ENCODE measurements around the gene SMTNL1. TPM values are rescaled to one million over a fixed set of nuclear protein-coding genes. Genes with fewer than 3 reads are reported as not detected.
A peak's percentile ranks its signal among the peaks of the same experiment; 100 is the strongest.
"Not testable (repeated sequence)": the region's sequence is repeated elsewhere in the genome, so short reads cannot be mapped to it uniquely, and the experiment has no call there.

Gene SMTNL1
- polyA plus RNA-seq, 4 donors = 0.11 to 0.46 (median 0.22) TPM

DNA sequence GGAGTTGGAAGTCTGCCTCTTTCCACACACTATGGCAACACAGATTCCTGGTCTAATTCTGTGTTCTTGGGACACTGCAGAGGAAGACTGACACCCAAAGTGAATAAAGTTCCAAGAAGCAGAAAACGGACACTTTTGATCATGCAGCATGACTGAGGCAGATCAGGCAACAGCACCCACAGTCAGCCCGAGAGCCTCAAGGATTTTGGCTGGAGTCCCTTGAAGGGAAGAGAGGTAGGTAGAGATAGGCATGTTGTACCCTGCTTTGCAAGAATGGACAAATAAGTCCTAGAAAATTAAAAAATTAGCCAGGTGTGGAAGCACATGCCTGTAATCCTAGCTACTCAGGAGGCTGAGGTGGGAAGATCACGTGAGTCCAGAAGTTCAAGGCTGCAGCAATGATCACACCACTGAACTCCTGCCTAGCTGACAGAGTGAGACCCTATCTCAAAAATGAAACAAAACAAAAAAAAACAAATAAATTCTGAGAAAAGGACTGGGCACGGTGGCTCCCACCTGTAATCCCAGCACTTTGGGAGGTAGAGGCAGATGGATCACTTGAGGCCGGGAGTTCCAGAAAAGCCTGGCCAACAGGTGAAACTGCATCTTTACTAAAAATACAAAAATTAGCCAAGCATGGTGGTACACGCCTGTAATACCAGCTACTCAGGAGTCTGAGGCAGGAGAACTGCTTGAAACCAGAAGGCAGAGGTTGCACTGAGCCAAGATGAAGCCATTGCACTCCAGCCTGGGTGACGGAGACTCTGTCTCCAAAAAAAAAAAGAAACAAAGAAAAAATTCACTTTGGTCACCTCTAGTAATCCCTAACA lies 28.8 kb upstream of the SMTNL1 start:
- no peak for DNase-seq (ENCODE audit: low read depth in 4 of 4, low spot score in 2 of 4)

GRCh38 chr11:57511741-57512430 lies 25.5 kb upstream of the SMTNL1 start:
- DNase-seq (ENCODE audit: low read depth in 4 of 4, low spot score in 2 of 4) = no peak

DNA sequence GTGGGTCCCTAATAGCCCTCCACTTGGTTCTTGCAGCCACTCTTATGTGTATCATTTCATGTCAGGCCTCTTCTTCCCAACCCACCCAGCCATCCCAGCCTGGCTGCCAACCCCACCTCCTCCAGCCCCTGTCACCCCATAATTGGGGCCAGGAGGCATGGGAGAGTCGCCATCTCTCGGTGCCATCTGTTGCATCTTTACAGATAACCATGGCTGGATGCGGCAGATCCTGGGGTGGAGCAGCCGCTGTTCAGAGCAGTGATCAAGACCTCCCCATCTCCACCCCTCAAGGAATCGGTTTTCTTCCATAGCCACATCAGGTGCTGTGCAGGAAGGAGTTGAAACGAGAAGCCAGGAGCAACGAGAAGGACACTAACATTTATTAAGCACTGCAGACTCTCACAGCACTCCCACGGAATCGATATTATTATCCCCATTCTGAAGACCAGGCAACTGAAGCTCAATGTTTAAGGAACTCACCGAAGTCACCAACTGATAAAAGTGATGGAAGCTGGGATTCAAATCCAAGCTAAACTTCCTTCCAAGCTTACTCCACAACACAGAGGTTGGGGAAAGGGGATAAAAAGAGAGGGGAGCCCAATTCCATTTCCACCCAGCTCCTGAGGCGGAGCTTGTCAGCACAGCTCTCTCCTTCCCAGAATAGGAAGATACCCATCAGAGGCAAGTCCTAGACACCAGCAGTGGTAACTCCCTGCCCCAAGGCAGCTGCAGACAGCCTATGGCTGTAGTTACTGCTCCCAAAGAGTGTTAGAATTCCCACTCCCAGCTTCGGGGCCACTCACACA lies 24.5 kb upstream of the SMTNL1 start:
- no peak for DNase-seq (ENCODE audit: low read depth in 4 of 4, low spot score in 2 of 4)

GRCh38 chr11:57513452-57513795 lies 24.0 kb upstream of the SMTNL1 start:
- no peak for DNase-seq (ENCODE audit: low read depth in 4 of 4, low spot score in 2 of 4)

GRCh38 chr11:57513911-57514537 lies 23.4 kb upstream of the SMTNL1 start:
- no peak for DNase-seq (ENCODE audit: low read depth in 4 of 4, low spot score in 2 of 4)

- no peak for DNase-seq (ENCODE audit: low read depth in 4 of 4, low spot score in 2 of 4)
Measured at GRCh38 chr11:57514538-57515331, 22.7 kb upstream of the SMTNL1 start.

DNA sequence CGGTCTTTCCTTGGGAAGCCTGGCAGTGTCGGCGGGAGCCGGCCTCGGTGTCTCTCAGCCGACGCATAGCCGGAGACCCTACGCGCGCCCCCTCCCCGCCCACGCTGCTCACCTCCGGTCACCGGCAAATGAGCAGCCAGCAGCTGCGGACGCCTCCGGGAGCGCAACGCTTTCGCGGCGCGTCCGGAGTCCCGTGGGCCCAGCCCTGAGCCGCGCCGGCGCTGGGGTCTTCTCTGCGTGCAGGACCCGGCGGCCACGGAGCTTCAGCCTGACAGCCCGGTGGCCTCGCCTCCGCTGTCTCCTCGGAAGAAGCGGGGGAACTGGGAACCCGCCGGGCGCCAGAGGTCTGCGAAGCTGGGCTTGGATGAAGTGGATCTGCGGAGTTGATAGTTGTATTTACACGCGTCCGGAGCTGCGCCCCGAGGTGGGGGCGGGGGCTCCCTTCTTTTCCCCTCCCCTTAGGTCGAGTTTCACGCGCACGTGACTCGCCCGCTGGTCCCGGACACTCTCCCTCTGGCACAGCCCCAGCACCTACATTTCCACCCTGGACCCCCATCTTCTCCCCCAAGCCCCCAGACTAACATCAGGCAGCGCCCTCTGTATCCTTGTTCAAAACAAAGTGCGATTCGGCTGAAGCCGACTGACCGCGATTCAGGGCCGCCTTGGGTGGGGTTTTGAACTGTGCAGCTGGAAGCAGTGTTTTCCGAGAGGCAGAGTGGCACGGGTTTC lies 21.9 kb upstream of the SMTNL1 start, which contains the start of gene SLC43A1:
TSS of gene SLC43A1 (minus strand) at position 371 of the 729 bp plus-strand sequence. CDS start 1,591 bp downstream, outside the sequence.
- DNase-seq (ENCODE audit: low read depth in 4 of 4, low spot score in 2 of 4) = peak in 1 of 4 donors; percentile 48

GRCh38 chr11:57516061-57516443 lies 21.3 kb upstream of the SMTNL1 start:
- no peak for DNase-seq (ENCODE audit: low read depth in 4 of 4, low spot score in 2 of 4)

GRCh38 chr11:57521116-57521515 lies 16.3 kb upstream of the SMTNL1 start:
- no peak for DNase-seq (ENCODE audit: low read depth in 4 of 4, low spot score in 2 of 4)

DNA sequence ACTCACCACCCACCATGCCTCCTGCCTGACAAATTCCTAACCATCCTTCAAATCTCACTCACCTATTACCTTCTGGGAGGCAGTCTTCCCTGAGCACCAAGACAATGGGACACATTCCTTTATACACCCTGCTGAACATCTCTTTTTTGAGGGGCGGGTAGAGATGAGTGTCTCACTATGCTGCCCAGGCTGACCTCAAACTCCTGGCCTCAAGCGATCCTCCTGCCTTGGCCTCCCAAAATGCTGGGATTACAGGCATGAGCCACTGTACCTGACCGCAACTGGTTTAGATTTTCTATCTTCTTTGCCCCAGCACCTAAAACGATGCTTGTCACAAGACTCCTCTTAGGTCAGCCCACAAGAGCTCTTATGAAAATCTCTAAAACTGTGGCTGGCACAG lies 14.0 kb upstream of the SMTNL1 start:
- DNase-seq (ENCODE audit: low read depth in 4 of 4, low spot score in 2 of 4) = no peak

DNA sequence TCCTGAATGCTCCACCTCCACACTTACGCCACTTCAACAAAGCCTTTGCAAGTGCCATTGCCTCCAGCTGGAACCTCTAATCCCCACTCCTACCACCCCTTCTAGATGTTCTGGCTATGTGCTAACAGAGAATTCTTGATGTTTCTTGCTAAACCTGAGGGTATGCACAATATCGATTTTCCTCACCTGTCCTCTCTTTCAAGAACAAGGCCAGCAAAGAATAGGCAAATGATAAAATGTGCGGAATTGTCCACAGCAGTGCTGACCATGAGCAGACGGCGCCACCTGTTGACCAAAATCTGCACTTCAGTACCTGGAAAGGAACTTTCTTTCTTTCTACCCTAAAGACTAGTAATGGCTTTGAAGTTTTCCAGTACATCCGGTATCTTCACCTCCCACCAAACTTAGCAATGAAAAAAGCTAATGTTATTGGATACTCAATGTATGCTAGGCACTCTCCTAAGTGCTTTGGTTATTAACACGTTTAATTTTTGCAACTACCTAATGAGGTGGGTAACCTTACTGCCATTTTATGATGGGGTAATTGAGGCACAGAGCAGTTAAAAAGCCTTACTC lies 10.3 kb upstream of the SMTNL1 start:
- no peak for DNase-seq (ENCODE audit: low read depth in 4 of 4, low spot score in 2 of 4)

DNA sequence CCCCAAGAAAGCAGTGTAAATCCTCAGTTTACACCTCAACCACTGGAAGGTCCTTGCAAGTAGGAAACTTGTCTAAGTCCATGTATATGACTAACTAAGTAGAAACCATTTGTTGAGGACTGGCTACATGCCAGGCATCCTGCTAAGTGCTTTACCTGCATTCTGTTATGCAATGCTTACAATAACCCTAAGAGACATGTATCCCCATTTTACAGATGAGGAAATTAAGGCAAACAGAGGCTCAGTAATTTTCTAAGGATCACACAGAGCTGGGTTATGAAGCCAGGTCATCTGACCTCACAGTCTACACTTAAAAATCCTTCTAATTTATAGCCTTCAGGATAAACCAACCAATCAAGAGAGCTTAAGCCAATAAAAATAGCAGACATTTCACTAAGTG lies 8.4 kb upstream of the SMTNL1 start:
- DNase-seq (ENCODE audit: low read depth in 4 of 4, low spot score in 2 of 4) = no peak

DNA sequence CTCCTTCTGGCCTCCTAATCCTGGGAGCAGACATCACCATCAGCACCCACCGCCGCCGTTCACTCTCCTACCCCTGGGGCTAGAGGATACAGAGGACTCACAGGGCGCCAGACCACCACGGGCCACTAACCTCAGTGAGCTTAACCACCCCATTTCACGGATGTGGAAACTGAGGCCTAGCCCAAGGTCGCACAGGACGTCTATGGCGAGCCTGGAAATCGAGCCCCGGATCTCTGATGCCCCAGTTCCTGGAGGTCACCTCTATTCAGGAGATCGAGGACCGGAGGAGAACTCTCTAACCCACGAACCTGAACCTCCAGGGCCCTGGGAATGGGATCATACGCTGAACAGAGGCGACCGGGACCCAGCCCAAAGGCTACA lies 7.2 kb upstream of the SMTNL1 start:
- DNase-seq (ENCODE audit: low read depth in 4 of 4, low spot score in 2 of 4) = no peak

DNA sequence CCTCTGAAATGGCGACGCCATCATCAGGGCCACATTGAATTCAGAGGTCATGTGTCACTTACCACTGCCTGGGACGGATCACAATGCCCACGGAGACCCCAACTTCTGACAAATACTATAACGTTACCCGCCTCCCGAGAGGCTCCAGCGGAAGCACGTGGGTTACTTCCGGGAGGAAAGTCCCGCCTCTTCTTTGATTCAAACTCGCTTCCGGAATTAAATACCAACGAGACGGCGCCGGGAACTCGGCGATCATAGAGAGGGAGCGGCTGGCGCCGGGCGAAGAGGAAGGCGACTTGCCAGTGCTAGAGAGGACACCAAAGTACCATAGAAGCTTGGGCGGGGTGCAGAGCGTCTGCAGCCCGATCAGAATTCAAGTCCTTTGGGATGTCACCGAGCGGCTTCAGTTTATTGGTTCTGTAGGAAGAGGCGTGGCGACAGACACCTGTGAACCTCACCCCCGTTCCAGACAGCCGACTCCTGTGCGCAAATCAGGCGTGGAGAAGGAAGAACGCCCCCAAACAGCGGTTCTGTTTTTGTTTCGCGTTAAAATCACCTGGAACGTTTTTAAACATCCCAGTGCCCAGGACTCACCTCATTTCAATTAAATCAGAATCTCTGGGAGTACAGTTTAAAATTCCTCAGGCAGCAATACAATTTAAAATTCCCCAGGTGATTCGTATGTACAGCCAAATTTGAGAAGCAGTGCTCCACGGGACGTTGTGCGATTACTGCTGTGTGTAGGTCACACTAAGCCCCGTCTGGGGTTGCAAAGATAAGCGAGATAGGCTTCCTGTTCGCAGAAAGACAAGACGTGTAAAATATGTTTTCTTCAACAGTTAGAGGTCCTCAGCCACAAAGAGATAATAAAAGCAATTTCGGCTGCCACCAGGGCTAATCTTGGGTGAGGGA lies 6.5 kb upstream of the SMTNL1 start, which contains the start of gene TIMM10:
TSS of gene TIMM10 (minus strand) at position 159 of the 912 bp plus-strand sequence. CDS start 565 bp downstream, outside the sequence.
- peak; percentile 78 to 91 (median 86) for DNase-seq (ENCODE audit: low read depth in 4 of 4, low spot score in 2 of 4)

GRCh38 chr11:57534449-57534848 lies 2.9 kb upstream of the SMTNL1 start:
- DNase-seq (ENCODE audit: low read depth in 4 of 4, low spot score in 2 of 4) = not testable (repeated sequence)

DNA sequence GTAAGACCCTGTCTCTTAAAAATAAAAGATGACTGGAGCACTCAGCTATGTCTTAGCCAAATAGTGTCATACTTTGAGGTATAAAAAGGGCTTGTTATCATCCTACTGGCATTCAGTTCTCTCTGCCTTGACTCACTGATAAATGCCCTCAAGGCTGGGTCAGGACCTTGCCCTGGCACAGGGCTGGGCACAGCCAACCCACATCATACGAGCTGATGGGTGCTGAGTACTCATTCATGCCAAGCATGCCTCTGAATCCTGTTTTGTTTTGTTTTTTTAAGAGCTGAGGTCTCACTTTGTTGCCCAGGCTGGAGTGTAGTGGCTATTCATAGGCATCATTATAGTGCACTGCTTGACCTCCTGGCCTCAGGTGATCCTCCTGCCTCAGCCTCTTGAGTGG lies 1.9 kb downstream of the SMTNL1 start:
- no peak for DNase-seq (ENCODE audit: low read depth in 4 of 4, low spot score in 2 of 4)

DNA sequence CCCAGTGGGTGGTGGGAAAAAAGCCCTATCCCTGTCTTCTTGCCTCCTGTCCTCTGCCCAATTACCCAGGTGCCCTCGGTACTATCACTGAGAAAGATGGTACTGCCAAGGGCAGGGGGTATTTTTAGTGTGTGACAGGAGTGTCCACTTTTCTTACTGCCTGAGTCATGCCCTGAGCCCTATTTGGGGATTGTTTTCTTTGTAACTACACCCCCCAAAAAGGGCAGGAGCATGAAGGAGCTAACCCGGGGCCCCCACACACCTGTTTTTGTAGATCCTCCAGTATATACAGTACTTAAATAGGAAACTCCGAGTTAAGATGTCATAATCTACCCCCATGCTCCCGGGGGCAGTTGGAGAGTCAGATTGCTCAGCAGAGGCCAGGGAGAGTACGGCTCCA lies 3.8 kb downstream of the SMTNL1 start:
- no peak for DNase-seq (ENCODE audit: low read depth in 4 of 4, low spot score in 2 of 4)

DNA sequence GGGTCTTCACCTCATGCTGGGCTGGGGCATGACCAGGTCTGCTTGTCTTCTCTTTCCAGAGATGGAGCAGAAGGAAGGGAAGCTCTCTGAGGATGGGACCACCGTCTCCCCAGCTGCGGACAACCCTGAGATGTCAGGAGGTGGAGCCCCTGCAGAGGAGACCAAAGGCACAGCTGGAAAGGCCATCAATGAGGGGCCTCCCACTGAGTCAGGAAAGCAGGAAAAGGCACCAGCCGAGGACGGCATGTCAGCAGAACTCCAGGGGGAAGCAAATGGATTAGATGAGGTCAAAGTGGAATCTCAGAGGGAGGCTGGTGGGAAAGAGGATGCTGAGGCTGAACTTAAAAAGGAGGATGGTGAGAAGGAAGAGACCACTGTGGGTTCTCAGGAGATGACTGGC lies 5.2 kb downstream of the SMTNL1 start:
- DNase-seq (ENCODE audit: low read depth in 4 of 4, low spot score in 2 of 4) = no peak
